T-helper 1 cell treated with Interleukin-12 subunit alpha and Interleukin-12 subunit beta and Interleukin-4 antibody, amounts not matched to agents 30 ng/mL and 1 ng/mL, for 36 hours (primary cell): ENCODE measurements around the gene KLRF2. TPM values are rescaled to one million over a fixed set of nuclear protein-coding genes. Genes with fewer than 3 reads are reported as not detected.
"Not testable (repeated sequence)": the region's sequence is repeated elsewhere in the genome, so short reads cannot be mapped to it uniquely, and the experiment has no call there.

ENCODE experiments used
- intact Hi-C: fragments of 100-400 bp; cut with micrococcal nuclease; formaldehyde crosslinking; loops from one replicate; pipeline ENCODE4 v1.15.1; 2024
- total RNA-seq: library from RNA; stranded (reverse); gene quantifications from 2 replicates; pipeline ENCODE4 v1.2.3, GENCODE V29; 2022

KLRF2 gene, protein sequence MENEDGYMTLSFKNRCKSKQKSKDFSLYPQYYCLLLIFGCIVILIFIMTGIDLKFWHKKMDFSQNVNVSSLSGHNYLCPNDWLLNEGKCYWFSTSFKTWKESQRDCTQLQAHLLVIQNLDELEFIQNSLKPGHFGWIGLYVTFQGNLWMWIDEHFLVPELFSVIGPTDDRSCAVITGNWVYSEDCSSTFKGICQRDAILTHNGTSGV
- not detected in 2 replicates for total RNA-seq

DNA sequence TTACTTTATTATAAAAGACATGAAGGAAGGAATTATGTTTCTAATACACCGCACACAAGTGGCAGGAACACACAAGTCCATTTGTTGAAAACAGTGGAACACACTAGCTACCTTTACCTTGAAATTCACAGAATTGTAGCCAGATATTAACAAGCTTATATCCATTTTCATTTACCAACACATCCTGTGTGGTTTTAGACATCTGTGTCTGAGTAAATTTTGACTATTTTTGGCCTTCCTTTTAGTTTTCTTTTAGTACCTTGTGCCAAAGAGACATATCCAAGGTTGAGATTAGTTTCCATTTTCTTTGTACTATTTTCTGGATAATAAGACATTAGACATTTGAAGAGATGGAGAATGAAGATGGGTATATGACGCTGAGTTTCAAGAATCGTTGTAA, at the start of gene KLRF2:
KLRF2 (plus strand) TSS at position 244 of the 400 bp plus-strand sequence; CDS start at position 351, 107 bp downstream.
- intact Hi-C loops = no loop called here

DNA sequence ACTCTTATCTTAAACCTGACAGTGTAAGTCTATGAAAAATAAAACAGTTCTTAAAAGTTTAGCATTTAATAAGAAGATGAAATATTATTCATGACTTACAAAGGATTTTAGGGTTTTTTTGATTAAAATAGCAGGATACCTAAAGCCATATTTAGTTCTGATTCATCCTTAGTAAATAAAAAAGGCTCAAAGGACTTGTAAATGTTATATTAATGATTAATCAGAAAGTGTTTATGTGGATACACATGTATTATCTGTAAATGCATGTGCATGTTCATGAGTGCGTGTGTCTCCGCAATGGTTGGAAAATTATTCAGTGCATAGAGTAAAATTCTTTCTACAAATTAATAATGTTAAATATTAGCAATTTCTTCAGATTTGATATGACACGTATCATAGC, 49.6 kb upstream of the KLRF2 start:
- intact Hi-C loops = no loop called here

DNA sequence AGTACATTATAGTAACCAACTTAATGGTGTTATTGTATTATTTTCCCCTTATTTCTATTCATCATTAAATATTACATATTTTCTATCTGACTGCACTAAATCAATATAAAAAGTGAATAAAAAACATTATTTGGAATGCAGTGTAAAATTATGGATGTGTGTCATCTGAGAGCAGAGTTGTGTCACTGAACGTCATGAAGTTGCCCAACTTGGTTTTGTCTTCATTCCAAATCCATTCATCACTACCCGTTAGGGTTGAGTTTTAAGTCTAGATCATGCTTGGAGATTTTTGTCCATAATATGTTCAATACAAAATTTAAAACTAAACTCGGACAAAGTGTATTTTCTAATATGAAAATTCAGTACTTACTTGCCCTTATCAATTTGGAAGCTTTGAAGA, 37.9 kb upstream of the KLRF2 start:
- intact Hi-C loops = no loop called here

DNA sequence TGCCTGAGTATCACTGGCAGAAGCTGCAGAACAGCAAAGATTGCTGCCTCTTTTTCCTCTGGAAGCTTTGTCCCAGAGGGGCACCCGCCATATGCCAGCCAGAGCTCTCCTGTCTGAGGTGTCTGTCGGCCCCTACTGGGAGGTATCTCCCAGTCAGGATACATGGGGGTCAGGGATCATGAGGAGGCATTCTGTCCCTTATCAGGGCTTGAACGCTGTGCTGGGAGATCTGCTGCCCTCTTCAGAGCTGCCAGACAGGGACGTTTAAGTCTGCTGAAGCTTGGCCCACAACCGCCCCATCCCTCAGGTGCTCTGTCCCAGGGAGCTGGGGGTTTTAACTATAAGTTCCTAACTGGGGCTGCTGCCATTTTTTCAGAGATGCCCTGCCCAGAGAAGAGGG, 32.4 kb upstream of the KLRF2 start:
- intact Hi-C loops = no loop called here

DNA sequence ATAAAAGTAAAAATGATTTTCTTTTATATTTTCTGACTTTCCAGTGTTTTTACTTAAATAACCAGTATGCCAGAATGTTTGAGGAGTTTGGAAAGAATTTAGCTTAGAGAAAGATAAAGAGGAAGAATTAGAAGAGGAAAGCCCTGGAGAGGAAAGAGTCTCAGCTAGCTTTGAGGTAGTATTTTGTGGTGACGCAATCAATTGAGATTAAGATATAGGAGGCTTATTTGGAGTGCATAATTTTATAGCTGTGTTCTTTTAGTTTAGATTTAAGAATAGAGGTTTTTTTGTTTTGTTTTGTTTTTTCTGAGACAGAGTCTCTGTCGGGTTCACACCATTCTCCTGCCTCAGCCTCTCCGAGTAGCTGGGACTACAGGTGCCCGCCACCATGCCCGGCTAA, 30.2 kb upstream of the KLRF2 start:
- intact Hi-C loops = no loop called here

DNA sequence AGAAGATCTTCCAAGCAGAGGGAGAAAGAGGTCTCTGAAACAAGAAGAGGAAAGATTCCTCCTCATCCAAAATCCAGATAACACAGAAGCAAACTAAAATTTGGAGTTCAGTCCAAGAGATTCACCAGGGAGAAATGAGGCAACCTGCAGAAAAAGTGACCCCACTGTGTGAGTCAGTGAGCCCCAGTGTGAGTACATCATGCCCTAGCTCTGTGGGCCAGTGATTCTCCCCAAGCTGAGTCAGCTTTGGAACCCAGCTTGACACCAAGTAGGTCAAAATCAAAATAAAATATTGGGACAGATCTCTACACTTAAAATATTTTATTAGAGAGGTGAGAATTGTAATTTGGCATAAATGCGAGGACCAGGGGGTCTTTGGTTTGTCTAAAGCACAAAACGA, 29.4 kb upstream of the KLRF2 start:
- intact Hi-C loops = loop anchor here (1.0 kb wide), 1 partner anchor 16 kb away; no protein-coding TSS in a partner anchor

DNA sequence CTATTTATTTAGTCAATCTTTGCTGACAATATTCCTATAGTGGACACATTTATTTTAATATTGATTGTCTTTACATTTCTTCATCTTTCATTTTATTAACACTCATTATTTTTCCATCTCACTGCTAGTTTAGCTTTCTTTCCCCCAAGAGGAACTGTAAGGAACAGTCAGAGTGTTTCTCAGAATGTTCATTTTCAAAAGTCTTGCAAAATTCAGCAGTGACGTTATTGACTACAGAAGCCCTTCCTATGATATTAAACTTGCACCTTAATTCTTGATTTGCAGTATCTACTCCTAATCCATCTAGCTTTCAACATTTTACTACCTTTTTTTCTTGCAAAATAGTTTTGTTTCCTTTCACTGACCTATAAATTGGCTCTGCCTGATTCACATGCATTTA, 25.1 kb upstream of the KLRF2 start:
- intact Hi-C loops = no loop called here

DNA sequence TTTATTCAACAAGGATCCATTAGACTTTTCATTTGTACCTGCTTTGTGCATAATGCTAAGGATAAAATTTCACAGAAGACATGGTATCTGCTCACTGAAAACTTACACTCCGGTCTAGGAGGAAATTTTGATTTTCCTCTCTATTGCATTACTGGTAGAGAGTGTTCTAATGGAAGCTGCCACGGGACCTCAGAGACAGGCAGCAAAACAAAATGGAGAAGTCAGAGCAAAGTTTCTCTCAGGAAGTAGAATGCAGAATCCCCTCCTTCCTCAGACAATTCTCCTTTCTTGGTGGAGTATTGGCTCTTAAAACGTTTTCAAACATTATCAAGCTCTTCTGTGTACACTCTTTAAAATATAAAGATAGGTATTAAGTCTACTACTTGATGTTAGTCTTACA, 24.4 kb upstream of the KLRF2 start:
- intact Hi-C loops = no loop called here

DNA sequence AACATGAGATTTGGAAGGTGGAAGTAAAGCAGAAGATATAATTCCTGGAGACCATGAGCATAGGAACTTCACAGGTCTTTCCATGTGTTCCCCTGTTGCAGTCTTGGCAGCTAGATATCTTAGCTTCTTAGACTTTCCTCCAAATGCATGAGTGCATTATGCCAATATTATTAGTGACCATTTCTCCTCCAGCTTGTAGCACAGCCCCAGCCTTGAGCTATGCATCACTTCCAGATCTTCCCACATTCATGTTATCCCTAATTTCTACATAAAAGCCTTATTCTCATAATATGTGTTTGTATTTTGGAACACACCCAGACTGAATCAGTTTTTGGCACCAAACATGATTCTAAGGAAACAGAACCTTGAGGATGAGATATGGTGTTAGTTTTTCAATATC, 23.2 kb upstream of the KLRF2 start:
- intact Hi-C loops = no loop called here

DNA sequence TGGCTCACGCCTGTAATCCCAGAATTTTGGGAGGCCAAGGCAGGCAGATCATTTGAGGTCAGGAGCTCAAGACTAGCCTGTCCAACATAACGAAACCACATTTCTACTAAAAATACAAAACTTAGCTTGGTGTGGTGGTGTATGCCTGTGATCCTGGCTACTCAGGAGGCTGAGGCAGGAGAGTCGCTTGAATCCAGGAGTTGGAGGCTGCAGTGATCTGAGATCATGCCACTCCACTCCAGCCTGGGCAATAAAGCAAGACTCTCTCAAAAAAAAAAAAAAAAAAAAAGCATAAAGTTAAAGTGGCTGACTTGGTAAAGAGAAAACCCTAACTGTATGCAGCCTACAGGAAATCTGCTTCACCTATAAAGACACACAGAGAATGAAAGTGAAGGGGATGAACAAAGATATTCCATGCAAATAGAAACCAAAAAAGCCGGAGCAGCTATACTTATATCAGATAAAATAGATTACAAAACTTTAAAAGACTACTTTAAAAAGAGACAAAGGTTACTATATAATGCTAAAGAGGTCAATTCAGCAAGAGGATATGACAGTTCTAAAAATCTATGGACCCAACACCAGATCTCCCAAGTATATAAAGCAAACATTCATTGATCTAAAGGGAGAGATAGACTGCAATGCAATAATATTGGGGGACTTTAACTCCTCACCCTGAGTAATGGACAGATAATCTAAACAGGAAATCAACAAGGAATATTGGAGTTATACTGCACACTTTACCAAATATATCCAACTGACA, 16.2 kb upstream of the KLRF2 start:
- intact Hi-C loops = loop anchor here (1.0 to 10.0 kb wide), 7 partner anchors 51 to 1893 kb away; partner anchors contain the start of gene SMIM10L1

DNA sequence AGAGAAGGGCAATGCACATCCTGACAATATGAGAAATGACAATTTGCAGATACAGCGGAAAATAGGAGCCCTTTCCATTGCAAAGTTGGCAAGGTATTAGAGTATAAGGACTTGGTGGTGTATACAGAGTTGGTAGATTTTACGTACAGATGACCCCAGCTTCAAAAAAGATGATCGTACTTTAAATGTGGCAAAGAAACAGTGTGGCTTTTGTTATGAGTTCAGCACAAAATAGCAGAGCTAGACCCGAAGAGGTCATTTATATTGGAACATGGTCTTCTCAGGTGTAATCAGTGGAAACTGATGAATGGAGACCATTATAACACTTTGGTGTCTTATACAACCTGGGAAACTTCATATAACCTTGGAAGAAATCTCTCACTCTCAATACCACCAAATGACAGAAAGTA, 14.4 kb upstream of the KLRF2 start:
- intact Hi-C loops = loop anchor here (1.0 to 10.0 kb wide), 5 partner anchors 55 to 1895 kb away; partner anchors contain the start of gene SMIM10L1

DNA sequence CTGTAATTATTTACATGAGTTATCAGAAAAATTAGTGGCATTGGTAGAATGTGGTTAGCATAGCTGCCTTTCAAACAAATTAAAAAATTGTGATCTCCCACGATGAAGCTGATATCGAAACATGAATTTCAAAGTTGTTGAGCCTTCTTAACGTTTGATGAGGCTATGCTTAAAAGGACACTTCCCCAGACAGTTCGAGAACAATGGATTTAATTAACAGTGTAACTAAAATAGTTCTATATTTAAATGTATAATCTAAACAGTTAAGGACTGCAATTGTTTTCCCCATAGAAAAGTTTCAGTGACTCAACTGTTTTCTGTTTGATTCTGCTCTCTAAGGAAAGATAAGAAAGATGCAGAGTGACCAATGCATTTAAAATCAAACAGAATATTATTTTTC, 13.8 kb upstream of the KLRF2 start:
- intact Hi-C loops = loop anchor here (5.0 to 10.0 kb wide), 4 partner anchors 497 to 1895 kb away; partner anchors contain the start of gene SMIM10L1

DNA sequence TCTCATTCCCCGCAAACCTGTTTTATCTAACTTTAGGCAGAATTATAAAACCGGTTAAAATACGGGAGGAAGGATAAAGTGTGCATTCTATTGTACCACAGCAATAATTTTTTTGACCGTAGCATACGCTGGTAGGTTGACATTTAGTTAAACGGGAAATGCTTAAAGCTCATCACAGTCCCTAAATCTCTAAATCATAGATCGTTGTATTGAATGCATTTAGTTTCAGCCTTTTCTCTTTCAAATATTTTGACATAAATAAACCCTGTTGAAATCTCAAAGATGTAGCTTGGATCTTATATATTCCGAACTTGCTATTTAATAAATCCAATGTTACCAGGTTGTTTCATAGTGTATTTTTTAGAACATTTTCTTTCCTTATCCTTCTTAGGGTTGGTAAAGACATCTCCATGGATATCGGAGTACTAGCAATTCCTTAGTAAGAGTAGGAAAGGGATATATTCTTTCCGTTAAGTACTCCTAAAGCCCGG, 12.9 kb upstream of the KLRF2 start:
- intact Hi-C loops = loop anchor here (1.0 to 10.0 kb wide), 9 partner anchors 16 to 1896 kb away; partner anchors contain the start of genes MAGOHB, SMIM10L1, STYK1 and YBX3

DNA sequence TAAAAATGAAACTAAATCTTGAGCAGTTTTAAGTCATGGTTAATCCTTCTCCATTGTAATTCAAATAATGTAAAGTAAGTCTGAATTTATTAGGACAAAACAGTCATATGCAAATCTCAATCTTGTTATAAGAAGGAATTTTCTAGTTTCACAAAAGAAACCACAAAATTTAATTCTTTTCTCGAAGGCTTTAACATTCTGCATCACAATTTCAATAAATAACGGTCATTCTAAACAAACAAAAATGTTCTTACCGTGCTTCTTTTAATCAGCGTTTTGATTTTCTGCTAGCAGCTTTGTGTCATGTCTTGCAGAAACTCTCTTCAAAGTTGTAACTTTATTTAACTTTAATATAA, 12.4 kb upstream of the KLRF2 start:
- intact Hi-C loops = loop anchor here (1.0 to 10.0 kb wide), 21 partner anchors 17 to 1897 kb away; partner anchors contain the start of genes CD69, CLEC2D, GABARAPL1 and MAGOHB

DNA sequence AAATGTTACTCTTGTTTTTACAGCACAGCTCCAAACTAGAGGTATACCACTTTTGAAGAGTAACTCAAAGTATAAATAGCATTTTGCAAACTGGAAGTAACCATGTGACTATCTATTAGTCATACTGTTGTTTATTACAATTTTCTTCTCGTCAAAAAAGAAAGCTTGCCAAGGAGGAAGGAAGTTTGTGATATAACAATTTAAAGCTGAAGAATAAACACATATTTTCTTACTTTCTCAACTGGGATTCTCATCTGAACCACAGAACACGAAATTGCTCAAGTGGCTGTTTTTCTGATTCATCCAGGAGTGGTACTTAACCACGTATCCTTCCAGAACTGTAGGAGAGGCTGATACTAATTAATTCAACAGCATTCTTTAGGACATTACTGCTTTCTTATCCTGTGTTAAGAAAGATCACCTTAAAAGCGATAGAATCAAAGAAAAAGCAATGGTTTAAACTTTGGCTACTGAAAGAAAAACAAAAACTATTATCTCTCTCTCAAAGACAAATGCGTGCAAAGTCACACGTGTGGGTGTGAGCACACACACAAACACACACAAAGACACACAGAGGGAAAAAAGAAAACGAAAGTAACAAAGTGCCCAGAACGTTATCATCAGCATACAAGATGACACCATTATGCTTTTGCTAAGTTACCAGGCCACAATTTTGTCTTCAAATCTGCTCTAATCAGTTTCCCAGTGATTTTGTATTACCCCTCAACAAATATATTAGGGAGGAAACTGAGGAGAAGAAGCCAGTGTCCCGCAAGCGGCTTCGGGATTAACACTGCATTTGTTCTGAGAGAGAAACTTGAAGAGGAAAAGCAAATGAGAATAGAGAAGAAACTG, 11.8 kb upstream of the KLRF2 start, which contains the start of gene CLEC2B:
CLEC2B (minus strand) TSS at position 48 of the 855 bp plus-strand sequence.
- intact Hi-C loops = loop anchor here (1.0 to 10.0 kb wide), 19 partner anchors 38 to 1897 kb away; partner anchors contain the start of genes CD69, CLEC2D, GABARAPL1 and MAGOHB

DNA sequence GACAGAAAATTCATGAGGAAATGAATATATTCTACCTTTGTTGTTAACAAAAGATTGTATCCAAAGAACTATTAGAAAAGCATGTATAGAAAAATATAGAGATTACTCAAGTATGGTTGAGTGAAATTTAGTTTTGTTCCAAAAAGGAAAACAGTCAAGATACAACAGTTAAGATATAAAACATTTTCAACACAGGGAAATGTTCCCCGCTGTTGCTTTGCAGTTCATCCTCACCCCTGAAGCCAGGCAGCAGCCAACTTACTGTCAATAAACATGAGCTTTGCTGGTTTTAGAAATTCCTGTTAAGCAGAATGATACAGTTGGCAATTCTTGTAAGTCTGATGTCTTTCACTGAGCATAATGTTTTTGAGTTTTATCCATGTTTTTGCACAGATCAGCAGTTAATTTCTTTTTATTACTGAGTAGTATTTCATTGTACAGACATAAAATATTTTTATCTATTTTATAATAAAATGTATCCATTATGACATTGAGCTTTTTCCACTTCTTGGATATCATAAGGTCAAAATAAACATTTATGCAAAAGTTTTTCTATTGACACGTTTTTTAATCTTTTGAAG, 10.9 kb upstream of the KLRF2 start:
- intact Hi-C loops = no loop called here

DNA sequence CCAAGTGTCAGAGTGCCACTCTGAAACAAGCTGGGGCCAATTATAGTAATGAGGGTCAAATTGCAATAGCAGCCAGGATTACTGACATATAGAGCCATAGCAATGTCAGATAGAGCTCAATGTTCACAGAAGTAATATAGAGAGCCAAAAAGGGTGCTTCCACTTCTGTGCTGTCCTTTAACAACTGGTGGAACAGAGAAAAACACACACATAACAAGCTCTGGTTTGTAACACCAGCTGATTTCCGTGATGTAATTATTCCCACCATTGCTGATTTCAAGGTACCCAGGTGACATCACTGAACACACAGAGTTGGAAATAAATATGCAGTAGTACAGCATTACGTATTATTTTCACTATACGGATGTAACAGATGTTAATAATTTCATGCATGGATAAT, 9.1 kb upstream of the KLRF2 start:
- intact Hi-C loops = no loop called here

DNA sequence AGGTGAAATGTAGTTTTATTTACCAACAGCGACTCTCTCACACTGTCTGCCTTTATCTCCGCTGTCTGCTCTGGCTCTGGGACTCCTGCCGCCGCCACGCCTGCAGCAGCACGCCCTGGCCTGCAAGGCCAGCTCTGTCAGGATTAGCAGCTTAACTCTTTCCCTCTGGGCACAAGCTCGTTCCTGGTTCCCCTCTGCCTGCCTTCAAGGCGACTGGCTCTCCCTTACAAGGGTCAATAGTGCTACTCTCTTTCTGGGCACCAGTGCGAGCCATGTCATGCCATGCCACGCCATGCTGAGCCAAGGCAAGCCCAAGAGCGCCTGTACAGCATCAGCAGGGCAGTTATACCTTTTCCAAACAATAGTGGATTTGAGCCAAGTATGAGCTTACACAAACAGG, 8.5 kb upstream of the KLRF2 start:
- intact Hi-C loops = no loop called here

DNA sequence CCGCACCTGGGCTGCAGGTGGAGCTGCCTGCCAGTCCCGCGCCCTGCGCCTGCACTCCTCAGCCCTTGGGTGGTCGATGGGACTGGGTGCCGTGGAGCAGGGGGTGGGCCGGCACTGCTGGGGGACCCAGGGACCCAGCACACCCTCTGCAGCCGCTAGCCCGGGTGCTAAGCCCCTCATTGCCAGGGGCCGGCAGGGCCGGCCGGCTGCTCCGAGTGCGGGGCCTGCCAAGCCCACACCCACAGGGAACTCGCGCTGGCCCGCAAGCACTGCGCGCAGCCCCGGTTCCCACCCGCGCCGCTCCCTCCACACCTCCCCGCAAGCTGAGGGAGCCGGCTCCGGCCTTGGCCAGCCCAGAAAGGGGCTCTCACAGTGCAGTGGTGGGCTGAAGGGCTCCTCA, 5.2 kb upstream of the KLRF2 start:
- intact Hi-C loops = not testable (repeated sequence)

DNA sequence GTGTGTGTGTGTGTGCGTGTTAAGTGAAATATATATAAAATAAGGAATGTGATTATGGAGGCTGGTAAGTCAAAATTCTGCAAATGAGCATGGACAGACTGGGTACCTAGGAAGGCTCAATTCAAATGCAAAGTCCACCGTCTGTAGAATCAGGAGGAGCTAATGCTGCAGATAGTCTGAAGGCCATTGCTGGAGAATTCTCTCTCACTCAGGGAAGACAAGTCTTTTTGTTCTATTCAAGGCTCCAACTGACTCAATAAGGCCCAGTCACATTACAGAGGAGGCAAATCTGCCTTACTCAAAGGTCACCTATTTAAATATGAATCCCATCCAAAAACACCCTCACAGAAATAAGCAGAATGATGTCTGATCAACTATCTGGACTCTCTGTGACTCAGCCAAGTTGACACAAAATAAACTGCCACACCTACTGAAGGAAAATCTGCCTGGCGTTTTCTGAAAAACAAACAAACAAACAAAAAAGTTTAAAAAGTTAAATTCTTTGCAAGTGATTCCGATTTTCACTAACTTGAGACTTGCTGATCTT, 684 bp upstream of the KLRF2 start:
- intact Hi-C loops = no loop called here

DNA sequence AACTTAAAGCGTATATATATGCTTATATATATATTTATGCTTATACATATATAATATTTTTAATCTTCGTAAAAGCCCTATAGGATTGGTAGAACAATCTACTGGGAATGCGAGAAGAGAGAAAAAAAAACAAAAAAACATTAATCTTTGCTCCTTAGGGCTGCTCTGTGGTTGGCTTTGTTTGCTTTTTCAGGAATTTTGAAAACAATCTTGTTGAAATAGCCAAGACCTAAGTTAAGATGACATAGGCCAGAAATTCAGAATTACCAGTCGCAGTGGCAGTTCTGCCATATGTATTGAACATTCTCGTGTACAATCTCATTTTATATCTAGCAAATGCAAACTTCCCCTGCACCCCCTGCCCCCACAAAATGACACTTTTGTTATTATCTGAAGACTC, 699 bp downstream of the KLRF2 start:
- intact Hi-C loops = no loop called here
